T-helper 9 cell (primary cell): ENCODE measurements around the gene TSR3.

Experiments
- DNase-seq: peaks from one replicate; pipeline ENCODE4 v3.0.0-alpha.2; 2020

Gene TSR3

DNA sequence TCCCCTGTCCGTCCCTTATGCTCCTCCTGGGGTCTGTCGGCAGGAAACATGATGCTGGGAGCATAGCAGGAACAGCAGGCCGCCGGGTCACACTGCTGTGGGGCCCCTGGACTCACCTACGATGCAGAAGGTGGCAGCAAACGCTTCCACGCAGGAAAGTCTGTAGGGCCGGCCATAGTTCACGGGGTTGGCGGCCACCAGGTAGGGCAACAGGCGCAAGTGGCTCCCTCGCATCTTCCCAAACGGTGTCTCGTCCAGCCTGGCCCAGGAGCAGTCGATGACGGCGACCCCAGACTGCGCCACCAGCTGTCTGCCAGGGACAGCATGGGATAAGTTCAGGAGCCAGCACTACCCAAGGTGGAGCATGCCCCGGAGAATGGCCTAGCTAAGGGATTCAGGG, 987 bp downstream of the TSR3 start:
- DNase-seq: no peak

DNA sequence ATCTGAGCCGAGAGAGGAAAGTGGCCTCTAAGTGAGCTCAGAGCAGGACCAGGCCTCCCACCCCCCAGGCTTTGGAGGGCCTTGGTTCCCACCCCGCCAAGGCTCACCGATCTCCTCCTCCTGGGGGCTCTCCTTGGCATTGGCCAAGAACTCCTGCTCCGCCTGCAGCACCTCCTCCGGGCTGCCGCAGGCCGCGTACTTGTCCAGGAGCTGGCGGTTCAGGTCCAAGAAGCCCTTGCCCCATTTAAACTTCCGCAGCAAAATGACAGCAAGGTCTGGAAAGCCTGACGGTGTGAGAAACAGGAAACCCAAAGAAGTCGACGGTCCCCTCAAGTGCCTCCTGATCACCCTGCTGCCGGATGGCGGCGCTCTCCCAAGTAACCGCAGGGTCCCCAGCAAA, 1.7 kb downstream of the TSR3 start:
- no peak for DNase-seq

DNA sequence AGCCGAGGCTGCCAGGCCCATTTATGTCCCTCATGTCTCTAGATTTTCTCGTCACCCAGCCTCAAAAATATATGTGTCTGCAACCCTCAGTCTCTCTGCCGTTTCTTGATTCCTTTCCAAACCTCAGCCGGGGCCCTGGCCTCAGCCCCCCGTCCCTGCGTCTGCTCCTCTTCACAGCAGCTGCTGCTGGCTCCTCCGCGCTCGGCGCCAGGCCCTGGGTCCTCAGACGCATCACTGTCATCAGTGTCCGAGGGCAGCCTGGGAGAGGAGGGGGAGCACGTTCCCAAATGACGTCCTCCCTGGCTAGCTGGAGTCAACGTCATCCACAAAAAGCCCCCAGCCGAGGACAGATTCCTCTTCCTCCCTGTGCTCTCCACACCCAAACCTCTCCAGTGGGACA, 2.3 kb downstream of the TSR3 start:
- no peak for DNase-seq

DNA sequence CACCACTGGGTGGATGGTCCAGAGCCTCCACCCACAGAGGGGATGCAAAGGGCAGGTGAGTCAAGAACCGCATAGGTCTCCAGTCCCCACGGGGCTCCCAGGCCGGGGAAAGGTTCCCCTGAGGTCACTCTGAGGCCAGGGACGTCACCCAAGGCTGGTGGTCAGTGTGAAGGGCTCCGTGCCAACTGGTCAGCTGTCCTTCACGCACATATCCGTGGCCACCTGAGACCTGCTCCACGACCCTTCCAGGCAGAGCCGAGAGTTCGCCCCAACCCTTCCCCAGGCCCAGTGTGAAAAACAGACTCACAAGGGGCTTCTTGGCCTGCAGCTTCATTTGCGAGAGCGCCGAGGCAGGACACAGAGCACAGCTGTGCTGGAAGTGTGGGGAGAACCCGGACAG, 2.8 kb downstream of the TSR3 start:
- DNase-seq: no peak

DNA sequence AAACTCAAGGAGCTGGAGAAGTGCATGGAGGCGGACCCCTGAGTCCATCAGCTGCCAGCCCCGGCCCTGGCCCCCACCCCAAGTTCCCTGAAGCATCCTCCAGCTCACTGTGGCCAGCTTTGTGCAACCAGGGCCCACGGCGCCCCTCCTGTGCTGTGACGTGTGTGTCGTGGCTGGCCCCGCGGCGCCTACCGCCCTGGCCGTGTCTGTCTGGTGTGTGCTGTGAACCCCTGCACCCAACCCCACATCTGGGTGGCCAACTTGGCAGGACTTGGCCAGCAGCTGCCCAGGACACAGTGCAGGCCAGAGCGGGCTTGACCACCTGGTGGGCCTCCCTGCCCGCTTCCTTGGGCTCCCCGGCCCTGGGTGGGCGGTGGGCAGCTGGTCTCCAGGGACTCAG, 3.2 kb downstream of the TSR3 start:
- DNase-seq: no peak

DNA sequence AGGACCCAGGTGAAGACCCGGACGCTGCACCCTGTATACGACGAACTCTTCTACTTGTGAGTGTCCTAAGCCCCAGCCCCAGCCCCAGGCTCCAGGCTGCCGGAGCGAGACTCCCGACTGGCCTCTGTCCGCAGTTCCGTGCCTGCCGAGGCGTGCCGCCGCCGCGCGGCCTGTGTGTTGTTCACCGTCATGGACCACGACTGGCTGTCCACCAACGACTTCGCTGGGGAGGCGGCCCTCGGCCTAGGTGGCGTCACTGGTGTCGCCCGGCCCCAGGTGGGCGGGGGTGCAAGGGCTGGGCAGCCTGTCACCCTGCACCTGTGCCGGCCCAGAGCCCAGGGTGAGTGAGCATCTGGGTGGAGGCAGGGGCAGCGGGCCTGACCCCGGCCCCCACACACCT, 3.7 kb downstream of the TSR3 start:
- DNase-seq: no peak

DNA sequence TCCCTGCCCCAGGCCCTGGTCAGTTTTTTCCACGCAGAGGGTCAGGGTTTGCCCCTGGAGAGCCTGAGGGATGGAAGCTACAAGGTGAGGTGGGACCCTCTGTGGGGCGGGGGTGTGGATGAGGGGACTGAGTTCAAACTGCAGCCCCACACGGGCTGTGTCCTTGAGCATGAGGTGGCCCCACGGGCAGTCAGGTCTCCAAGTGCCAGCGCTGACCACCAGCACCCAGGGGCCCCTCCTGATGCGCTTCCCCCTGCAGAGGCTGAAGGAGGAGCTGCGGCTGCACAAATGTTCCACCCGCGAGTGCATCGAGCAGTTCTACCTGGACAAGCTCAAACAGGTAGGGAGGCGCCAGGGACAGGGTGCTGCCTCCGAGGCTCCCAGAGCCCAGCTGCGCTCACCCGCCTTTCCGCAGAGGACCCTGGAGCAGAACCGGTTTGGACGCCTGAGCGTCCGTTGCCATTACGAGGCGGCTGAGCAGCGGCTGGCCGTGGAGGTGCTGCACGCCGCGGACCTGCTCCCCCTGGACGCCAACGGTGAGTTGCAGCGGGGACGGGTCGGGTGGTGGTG, 4.3 kb downstream of the TSR3 start:
- DNase-seq: no peak

DNA sequence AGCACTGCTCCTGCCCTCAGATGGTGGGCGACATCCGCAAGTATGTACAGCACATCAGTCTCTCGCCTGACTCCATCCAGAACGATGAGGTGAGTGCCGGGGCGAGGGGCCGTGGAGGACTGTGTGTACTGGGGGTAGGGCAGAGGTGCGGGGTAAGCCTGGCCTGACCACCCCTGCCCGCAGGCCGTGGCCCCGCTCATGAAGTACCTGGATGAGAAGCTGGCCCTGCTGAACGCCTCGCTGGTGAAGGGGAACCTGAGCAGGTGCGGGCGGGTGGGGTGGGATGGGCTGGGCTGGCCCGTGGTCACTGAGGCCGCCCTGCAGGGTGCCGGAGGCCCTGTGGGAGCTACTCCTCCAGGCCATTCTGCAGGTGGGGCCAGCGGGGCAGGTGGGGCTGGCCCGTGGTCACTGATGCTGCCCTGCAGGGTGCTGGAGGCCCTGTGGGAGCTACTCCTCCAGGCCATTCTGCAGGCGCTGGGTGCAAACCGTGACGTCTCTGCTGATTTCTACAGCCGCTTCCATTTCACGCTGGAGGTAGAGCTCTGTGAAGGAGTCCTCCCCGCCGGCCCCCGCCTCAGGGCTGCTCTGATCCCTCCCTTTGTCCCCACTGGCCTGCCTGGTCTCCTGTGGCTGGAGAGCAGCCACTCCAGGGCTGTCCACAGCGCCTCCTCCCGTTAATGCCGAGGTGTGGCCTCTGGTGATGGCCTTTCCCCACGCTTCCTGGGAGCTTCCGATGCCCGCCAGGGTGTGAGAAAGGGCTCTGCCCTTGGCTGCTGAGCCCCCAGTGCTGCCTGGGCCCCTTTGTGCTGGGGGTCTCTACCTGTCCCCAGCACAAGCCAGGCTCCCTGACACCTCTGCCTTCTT, 5.0 kb downstream of the TSR3 start:
- DNase-seq: no peak

DNA sequence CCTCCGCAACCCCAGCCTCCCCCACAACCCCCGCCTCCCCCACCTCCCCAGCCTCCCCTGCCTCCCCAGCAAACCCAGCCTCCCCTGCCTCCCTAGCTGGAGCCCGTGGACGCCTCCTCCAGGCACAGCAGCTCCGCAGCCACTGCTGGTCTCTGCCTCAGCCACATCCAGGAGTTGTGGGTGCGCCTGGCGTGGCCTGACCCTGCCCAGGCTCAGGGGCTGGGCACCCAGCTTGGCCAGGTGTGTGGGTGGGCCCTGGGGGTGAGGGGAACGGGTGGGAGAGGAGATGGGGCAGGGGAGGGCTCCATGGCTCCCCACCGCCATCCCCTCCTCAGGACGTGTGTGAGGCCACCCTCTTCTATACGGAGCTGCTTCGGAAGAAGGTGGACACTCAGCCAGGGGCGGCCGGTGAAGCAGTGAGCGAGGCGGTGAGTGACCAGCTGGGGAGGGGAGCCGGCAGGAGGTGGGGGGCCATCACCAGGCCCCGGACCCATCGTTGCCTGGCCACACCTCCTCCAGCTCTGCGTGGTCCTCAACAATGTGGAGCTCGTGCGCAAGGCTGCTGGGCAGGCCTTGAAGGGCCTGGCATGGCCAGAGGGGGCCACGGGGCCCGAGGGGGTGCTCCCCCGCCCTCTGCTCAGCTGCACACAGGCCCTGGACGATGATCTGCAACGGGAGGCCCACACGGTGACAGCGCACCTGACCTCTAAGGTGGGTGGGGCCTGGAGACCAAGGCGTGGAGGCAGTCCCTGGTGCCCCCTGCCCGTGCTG, 5.8 kb downstream of the TSR3 start:
- DNase-seq: no peak

DNA sequence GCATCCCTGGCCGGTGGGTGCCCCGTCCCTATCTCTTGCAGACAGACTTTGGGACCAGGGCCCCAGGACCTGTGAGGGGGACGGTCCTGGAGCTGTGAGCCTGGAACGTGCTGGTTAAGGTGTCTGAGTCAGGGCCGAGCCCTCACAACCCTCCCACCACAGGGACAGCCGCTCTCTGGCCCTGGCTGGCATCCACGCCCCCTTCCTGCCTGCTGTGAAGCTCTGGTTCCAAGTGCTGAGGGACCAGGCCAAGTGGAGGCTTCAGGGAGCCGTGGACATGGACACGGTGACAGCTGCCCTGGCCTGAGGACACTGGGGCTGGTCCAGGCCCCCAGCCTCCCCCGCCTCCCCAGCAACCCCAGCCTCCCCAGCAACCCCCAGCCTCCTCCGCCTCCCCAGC, 6.6 kb downstream of the TSR3 start:
- DNase-seq: no peak

DNA sequence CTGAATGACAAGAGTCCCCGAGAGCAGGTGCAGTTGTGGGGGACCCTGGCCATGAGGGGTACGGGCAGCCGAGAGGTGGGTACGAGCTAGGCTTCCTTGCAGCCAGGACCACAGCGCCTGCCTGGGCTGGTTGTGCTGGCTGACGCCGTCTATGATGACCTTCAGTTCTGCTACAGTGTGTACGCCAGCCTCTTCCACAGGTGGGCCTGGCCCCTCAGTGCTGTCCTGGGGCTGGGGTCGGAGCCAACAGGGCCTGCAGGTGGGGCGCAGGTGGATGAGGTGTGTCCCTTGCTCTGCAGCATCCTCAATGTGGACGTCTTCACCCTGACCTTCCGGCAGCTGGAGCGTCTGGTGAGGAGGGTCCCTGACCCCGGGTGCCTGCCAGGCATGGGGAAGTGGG, 7.2 kb downstream of the TSR3 start:
- no peak for DNase-seq

DNA sequence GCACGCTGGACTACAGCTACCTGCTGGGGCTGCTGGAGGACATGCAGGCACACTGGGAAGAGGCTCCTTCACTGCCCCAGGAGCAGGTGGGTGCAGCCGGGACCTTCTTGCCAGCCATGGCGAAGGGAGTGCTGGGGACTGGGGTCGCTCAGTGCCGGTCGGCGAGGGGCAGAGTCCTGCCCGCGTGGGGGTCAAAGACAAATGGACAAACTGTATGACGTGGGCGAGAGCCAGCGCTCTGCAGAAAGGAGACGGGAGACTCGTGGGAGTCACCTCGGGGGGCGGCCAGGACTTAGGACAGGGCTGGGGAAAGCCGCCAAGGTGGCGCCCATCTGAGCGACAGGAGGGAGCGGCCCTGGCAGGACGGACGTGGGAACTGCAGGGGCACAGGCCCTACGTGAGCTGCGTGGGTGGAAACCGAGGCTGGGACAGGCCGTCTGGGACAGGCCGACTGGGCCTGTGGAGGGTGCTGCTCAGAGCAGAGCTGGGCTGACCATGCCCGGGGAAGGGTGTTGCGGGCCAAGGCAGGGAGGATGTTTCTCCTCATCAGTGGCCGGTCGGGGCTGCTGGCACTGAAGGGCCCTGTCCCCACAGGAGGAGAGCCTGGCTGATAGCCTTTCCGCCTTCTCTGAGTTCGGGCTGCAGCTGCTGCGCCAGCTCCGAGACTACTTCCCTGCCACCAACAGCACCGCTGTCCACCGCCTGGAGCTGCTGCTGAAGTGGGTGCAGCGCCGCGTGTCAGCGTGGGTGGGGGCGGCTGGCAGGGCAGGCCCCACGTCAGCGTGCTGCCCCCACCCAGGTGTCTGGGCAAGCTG, 8.0 kb downstream of the TSR3 start:
- DNase-seq: no peak

DNA sequence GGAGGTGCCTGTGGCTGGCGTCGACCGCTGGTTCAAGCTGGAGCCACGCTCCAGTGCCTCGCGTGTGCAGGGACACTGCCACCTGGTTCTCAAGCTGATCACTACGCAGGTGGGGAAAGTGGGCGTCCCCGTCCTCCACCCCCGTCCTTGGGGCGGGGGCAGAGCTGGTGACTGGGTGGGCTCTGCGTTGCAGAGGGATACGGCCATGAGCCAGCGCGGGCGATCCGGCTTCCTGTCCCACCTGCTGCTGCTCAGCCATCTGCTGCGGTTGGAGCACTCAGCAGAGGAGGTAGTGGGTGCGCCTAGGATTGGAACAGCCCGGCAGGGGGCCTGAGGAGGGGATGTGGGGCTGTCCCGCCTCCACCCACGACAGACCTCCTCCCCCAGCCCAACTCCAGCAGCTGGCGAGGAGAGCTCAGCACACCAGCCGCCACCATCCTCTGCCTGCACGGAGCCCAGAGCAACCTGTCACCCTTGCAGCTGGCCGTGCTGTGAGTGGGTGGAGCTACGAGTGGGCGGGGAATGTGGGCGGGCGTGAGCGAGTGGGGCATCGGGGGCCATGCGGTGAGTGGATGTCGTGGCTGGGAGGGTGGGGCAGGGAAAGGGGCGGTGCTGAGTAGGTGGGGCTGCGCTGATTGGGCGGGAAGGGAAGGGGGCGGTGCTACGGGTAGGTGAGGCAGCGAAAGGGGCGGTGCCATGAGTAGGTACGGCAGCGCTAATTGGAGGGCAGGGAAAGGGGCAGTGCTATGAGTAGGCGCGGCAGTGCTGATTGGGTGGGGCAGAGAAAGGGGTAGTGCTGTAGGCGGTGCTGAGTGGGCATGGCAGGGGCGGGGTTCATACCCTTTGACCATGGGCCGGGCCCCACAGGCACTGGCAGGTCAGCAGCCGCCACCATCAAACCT, 8.9 kb downstream of the TSR3 start:
- peak; percentile 99 for DNase-seq

DNA sequence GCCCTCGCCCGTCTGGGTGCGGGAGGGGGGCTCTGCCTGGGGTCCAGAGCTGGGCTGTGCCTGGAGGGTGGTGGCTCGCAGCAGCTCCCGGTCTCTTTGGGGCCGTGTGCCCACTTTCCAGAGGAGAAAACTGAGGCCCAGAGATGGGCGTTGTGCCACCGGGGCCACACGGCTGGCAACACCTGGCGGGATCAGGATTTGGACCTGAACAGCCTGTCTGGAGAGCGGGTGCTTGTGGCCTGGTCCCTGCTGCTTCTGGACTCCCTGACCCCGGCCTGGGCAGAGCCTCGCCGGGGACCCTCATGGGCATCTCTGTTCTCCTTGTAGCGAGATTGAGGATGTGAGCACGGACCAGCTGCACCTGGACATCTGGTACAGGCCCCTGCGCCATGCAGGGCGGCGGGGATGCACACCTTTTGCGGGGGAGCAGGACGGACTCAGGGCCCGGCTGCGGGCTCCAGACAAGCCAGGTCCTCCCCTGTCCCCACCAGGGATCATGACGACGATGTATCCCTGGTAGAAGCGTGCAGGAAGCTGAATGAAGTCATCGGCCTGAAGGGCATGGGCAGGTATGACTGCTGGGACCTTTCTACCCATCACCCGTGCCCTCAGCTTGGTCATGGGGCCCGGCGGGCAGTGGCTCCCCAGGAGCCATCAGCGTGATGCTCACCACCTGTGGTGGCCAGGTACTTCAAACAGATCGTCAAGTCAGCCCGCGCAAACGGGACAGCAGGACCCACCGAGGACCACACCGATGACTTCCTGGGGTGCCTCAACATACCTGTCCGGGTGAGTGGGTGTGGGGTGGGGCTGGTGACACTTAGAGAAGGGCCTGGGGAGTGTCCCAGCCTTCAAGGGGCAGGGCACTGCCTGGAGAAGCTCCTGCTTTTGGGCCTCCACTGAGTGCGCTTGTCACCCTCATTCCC, 9.9 kb downstream of the TSR3 start:
- DNase-seq: no peak

DNA sequence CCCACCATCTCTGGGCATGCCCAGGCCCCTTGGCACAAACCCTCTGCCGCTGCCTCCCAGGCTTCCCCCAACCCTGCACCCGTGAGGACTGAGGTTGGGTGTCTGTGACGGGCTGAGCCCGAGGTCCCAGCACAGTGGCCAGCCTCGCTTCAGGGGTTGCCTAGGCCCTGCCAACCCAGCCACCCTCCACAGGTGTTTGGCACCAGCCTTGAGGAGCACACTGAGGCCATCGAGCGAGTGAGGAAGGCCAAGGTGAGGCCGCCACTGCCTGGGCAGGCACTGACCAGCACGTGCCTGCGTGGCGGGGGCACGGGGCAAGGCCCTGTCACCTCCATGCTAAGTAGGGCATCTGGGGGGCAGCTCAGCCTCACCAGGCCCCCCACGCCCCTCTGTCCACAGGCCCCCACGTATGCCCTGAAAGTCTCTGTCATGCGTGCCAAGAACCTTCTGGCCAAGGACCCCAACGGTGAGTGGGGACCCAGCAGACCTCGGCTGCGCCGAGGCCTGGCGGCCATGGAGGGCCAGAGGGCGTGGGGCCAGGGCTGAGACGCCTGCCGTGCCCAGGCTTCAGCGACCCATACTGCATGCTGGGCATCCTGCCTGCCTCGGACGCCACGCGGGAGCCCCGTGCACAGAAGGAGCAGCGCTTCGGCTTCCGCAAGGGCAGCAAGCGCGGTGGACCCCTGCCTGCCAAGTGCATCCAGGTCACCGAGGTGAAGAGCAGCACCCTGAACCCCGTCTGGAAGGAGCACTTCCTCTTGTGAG, 10.8 kb downstream of the TSR3 start:
- no peak for DNase-seq

DNA sequence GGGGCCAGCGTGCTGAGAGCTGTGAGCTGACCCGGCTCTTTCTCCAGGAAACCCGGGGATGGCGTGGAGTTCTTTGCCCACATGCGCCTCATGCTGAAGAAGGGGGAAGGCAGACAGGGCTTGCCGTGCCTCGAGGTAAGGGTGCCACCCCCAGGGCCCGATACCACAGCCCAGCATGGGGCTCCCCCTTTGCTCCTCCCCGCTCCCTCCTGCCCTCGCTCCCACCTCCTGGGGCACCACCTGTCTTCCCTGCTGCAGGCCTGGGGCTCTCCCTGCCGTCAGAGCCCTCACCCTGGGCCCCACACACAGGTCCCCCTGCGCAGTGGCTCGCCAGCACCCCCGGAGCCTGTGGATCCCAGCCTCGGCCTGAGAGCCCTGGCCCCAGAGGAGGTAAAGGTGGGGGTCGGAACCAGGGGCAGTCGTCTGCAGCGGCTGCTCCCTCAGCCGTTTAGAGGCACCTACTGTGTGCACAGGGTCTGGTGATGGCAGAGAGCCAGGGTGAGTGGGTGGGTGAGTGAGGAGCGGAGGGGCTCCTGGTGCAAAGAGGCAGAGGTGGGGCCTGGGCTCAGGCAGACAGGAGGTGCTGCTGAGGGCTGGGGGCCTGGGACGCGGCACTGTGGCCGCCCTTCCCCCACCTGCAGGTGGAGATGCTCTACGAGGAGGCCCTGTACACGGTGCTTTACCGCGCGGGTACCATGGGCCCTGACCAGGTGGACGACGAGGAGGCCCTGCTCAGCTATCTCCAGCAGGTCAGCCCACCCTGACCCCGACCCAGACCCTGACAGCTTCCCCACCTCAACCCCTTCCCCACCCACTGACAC, 12.6 kb downstream of the TSR3 start:
- DNase-seq: no peak

DNA sequence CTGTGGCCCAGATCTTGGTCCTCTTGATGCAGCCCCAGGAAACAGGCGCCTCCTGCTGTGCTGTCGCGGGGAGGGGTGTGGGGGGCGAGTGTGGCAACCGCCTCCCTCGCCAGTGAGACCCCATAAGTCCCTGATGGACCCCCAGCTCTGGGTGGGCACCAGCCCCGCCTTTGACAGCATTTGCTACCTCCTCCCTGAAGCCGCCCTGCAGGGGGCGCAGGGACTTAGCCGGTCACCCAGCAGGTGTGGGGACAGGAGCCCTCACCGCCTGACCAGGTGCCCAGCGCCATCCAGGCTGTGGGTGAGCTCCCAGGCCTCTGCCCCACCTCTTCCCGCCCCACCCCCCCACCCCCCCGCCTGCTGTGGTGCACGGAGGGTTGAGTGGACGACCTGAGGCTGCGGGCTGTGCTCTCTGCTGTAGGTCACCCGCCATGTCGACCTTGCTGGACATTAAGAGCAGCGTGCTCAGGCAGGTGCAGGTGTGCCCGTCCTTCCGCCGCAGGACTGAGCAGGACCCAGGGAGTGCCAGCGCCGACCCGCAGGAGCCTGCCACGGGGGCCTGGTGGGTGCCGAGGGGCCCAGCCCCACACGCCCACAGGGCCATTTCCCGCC, 13.5 kb downstream of the TSR3 start:
- no peak for DNase-seq

DNA sequence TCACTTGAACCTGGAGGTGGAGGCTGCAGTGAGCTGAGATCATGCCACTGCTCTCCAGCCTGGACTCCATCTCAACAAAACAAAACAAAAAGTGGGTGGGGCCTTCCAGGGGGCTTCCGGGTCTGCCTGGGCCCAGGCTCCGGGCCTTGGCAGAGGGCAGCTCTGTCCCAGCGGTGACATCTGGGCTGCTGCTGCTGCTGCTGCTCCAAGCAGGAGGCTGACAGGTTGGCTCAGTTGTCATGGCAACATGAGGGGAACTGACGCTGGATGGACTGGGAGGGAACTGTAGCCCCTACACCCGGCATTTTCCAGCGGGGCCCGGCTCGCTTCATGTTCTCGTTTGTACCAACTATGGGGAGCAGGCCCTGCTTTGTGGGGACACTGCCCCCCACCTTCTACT, 14.2 kb downstream of the TSR3 start:
- no peak for DNase-seq

DNA sequence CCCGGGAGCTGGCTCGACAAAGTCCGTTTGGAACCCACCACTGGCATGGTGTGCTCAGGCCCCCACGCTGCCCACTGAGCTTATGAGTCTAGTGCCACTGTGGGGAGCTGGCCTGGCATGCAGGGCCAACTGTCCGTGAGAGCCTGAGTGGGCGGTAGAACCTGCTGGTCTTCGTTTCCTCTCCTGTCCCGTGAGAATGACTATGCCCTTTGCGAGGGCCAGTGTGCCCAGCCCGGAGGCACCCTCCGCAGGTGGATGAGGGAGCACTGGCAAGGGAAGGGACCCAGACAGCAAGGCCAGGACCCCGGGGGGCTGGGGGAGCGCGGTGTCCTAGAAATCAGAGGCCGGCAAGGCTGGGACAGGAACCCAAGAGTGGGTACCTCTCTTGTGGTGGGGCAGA, 15.1 kb downstream of the TSR3 start:
- no peak for DNase-seq
